CD4-positive, alpha-beta T cell treated with Interleukin-15 for 1 hour (primary cell): ENCODE data around the gene PTGFRN.
"Not testable (repeated sequence)": the region's sequence is repeated elsewhere in the genome, so short reads cannot be mapped to it uniquely, and the experiment has no call there.

Source experiments
- DNase-seq: peaks from one replicate; pipeline ENCODE4 v3.0.0-alpha.2; 2020

Gene PTGFRN

DNA sequence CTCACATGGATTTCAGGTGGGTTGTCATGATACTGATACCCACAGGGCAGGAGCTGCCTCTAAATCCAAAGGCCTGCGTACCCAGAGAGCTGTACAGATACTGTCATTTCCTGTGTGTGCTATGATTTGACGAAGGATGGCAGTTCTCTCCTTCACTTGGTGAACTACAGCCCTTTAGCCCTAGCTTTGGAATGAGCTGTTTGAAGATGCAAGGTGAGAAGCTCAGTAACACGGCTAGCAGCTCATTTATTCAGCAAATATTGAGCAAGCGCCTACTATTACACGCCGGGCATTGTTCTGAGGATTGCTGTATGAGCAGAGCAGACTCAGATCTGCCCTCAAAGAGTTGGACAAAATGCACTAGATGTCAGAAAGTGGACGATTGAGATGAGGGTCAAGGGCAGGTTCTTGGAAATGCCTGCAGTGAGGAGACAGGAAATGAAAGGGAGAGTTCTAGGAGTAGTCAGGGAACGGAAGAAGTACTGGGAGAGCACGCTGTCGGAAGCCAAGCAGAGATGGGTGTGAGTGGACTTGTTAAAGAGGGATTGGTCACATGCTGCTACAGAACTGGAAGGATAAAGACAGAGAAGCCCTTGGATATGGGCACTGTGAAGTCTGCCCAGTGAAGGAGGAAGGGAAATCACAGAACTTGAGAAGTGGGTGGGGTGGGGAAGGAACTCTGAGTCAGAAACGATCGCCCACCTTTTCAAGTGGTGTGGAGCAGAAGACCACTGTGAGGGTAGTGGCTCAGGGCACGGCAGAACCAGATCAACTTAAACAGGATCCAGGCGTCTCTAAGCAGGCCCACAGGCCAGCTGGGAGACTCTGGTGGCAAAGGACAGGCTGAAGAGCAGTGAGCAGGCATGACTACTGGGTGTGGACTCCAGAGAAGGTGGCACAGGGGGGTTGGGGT is 7.1 kb downstream of the PTGFRN start:
- DNase-seq = no peak

DNA sequence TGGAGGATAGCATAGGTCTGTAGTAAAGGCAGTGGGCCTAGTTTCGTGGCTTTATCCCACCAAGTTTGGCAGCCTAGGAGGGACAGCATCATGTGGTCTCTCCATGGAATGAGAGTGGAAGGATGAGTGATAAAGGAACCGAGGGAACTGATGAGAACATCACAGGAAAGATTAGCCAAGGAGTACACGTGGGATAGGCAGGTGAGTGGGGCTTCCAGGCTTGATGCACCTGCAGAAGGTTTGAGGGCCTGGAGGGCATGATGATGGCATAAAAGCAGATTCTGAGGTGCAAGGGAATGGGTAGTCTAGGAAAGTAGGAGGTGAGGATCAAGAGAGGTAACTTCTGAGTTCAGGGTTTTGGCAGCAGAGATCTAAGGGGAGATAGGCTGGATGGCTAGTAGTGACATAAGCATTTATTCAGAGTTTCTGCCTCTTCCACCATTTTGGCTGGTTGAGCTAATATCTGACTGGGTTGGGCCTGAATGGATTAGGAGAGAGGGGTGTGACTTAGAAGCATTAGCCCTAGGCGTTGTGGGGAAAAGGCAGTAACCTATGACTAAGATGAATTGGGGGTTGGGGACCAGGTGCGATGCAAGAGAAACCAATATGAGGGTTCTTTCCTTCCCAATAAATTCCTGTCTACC is 9.1 kb downstream of the PTGFRN start:
- no peak for DNase-seq

DNA sequence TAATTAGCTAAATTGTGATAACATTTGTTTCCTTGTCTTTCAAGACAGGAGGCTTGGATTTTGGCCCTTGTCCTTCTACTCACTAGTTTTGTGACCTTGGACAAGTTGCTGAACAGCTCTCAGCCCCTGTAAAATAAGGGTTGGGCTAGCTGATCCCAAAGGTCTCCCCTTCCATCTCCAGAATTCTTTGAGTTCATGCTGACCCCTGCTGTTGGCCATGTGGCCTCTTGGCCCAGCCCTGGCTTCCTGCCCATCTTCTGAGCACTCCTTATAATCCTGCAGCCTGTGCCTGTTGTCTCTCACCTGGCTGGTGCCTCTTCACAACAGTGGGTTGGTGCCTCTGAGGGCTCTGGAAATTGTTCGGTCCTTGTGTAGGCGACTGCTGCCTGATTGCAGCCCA is 10.1 kb downstream of the PTGFRN start:
- DNase-seq = no peak

DNA sequence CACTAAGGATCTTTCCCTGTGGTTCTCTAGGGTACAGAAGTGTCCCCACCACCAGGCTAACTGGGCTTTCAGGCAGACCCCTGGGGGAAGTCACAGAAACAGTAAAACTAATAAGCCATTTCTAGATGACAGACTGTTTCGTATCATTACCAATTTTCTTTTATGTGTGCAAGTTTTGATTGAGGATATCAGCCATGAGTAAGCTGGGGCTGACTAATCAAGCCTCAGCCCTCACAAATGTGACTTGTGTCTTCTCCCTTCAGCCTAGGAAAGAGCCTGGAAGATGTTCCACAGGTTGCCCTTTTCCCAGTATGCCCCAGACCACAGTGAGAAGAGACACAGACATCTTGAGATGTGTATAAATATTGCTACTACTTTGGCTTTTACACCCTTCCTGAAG is 10.5 kb downstream of the PTGFRN start:
- DNase-seq = no peak

DNA sequence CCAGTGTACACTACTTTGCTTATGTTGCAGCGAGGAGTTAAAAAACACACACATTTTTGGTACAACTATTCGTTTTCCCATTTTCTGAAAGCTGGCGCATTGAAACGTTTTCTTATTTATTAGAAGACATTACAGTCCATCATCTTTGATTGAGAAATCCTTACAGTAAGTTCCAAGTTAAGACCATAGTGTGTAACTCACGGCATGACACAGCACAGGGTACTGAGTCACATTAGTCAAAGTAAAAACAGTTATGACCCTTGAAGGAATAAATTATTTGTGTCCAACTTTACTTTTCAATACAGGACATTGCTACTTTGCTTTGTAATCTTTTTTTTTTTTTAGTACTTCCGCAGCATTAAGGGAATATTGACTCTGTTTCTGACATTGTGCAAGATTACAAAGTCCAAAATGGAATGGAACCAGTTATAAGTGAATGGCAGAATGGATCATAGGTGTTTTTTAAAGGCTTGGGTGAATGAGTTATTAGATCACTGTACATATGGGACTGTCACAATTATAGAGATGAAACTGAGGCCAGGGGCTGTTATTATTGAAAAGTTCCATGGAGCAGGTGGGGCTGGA is 11.7 kb downstream of the PTGFRN start:
- DNase-seq = no peak

DNA sequence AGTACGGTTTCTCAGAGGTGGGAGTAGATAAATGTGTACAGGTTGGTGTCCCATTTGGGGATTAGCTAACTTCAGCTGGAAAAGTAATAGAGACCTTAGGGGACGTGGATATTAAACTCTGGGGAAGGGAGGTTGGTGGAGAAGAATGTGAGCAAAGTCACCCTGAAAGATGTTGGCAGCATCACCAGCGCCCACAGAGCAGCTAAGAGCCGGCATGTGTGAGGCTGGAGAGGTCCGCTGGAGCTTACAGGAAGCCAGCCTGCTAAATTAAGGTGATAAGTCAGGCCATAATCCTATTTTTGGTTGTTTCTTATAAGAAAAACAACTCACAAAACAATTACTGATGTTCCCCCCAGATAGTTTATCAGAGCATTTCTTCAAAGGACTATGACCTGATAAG is 12.2 kb downstream of the PTGFRN start:
- no peak for DNase-seq

DNA sequence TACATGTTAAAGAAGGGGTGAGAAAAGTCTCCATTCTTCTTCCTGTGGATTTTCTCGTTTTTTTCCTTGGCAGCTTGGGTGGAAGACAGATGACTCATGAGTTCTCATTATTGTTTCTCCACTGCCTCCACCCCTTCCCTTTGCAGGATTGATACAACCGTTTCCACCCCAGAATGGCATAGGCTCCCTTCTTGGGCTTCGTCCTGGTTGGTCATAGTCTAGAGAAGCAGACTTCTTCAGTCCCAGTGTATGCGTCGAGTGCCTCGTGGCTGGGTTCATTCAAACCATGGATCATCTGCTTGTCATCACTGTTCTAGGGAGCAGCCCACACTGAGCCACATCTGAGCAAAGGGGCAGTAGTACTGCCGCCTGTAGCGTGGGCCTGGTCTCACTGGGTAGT is 13.7 kb downstream of the PTGFRN start:
- DNase-seq = no peak

DNA sequence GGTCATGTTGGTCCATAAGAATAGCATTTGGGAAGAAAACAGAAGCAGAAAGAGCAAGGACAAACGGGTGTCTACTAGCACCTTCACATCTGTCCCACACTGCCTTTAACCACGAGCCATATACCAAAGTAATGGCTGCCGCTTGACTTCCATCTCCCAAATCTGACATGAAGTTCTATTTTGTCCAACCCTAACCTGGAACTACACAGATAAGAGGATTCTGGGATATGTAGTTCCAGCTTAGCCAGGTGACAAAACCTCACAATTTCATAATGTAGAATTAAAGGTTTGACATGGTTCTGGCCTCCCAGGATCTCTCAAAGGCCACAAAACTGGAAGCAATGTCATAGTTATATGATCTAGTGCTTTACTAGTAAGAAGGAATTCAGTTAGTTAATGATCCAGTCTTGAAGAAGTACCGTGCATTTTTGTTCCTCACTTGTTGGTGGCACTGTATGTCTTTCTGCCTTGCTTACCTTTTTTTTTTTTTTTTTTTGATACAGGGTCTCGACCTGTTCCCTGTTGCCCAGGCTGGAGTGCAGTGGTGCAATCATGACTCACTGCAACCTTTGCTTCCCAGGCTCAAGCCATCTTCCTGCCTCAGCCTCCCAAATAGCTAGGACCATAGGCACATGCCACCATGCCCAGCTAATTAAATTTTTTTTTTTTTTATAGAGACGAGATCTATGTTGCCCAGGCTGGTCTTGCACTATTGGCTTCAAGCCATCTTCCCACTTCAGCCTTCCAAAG is 17.5 kb downstream of the PTGFRN start:
- DNase-seq = no peak

DNA sequence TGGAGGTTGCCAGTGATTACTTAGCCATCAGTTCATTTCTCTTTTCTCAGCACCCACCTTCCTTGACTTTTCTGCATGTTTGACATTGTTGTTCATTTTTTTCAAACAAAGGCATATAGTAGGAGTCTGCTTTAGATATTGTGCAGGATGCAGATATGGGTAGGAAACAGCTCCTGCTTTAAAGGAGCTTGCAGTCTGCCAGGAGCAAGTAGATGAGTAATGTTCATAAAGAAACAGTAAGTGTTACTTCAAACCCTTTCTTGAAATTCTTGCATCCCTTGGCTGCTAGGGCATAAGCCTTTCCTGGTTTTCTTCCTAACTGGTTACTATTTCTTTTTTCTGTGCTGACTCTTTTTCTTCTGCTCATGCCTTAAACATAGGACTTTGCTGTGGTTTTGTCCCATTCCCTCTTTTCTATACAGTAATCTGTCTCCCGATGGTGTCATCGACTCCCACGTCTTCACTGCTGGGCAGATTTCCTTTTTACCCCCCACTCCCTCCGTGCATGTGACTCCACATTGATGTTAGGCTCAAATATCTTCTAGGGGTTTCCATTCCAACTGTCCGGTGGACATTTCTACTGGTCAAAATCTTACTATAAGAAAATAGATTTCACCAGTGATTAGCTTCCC is 20.4 kb downstream of the PTGFRN start:
- no peak for DNase-seq

DNA sequence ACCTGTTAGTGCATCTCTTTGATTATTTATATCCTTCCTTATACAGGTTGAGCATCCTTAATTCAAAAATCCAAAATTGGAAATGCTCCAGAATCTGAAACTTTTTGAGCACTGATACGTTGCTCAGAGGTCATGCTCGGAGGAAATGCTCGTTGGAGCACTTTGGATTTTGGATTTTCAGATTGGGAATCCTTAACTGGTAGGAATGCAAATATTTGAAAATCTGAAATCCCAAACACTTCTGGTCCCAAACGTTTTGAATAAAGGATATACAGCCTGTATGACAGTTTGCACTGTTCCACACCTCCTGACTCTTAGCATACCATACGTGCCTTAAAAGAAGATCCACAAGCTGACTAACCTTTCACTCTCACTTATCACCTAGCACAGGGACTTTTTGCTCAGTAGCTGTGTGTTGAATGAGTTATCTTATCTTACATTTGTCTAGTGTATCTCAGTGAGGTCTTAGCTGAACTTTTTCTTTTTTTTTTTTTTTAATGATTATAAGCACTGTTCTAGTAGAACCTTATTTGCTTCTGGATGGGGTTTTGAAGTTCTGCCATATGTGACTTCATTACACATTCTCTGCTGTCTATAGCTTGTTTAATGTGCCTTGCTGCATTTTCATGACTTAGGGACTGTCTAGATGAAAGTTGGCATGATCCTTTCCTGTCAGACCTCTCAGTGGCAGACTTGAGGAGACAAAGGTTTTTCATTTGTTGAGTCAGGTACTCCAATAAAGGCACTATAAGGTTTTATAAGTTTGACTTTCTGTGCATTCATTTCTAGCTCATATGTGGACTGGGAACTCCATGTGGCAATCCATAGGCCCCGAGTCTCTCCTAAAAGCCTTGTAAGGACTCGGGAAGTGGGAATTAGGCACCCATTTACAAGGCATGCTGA is 21.6 kb downstream of the PTGFRN start:
- no peak for DNase-seq

DNA sequence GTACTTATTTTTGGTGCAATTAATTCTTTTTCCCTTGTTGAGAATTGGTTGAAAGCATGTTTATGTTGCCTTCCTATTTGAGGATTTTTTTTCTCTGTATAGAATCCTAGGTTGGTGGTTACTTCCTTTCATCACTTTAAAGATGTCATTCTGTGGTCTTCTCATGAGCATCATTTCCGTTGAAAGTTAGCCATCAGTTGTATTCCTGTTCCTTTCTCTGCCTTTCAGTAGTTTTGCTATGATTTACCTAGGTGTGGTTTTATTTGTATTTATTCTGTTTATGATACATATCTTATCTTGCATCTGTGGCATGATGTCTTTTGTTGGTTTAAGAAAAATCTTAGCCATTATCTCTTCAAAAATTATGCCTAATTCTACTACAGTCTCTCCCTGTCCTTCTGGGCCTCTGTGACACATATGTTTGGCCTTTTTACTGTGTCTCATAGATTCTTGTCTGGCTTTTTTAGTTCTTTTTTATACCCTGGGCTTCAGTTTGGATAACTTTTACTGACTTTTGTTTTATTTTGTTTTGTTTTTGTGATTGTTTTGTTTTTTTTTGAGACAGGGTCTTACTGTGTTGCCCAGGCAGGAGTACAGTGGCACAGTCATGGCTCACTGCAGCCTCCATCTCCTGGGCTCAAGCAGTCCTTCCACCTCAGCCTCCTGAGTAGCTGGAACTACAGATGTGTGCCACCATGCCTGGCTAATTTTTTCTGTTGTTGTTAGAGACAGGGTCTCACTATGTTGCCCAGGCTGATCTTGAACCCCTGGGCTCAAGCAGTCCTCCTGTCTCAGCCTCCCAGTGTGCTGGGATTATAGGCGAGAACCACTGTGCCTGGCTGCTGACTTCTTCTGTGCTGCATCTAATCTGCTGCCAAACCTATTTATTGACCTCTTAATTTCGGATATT is 24.1 kb downstream of the PTGFRN start:
- DNase-seq = no peak

DNA sequence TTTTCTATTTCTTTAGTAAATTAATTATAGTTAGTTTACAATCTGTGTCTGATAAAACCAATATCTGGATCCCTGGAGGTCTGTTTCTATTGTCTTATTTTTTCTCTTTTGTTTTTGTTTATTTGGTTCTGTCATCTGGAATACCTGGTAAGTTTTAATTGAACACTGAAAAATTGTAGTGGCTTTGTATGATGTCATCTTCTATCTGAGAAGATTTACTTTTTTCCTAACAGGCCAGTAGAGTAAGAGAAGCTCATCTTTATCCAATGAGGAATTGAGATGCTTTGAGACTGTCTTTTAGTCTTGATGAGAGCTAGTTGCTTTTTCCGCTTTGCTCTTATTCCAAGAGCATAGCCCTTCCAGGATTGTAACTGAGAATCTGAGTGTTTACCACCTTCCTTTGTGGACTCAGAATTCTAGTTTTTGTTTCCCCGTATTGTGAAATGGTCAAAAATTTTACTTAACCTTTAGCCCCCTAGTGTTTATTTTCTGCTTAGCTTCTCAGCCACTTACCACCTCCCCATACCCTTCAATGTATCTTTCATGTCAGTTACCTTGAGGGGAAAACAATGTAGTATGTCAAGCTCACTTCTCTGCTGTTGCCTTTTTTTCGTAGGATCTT is 25.0 kb downstream of the PTGFRN start:
- no peak for DNase-seq

DNA sequence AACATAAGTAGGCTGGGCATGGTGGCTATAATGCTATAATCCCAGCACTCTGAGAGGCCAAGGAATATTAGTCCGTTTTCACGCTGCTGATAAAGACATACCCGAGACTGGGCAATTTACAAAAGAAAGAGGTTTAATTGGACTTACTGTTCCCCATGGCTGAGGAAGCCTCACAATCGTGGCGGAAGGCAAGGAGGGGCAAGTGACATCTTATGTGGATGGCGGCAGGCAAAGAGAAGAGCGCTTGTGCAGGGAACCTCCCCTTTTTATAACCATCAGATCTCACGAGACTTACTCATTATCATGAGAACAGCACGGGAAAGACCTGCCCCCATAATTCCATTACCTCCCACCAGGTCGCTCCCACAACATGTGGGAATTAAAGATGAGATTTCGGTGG is 28.5 kb downstream of the PTGFRN start:
- no peak for DNase-seq

DNA sequence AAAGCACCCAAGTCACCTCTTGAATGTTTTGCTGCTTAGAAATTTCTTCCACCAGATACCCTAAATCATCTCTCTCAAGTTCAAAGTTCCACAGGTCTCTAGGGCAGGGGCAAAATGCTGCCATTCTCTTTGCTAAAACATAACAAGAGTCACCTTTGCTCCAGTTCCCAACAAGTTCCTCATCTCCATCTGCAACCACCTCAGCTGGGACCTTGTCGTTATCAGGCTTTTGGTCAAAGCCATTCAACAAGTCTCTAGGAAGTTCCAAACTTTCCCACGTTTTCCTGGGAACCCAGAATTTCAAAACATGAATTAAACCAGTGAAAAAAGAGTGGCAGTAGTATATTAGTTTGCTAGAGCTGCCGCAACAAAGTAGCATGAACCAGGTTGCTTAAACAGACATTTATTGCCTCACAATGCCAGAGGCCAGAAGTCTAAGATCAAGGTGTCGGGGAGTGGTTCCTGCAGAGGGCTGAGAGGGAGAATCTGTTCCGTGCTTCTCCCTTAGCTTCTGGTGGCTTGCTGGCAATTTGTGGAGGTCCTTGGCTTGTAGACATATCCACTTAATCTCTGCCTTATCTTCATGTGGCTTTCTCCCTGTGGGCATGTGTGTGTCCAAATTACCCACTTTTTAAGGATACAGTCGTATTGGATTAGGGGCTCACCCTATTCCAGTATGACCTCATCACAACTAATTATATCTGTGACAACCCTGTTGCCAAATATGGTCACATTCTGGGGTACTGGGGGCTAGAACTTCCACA is 30.2 kb downstream of the PTGFRN start:
- DNase-seq = not testable (repeated sequence)

DNA sequence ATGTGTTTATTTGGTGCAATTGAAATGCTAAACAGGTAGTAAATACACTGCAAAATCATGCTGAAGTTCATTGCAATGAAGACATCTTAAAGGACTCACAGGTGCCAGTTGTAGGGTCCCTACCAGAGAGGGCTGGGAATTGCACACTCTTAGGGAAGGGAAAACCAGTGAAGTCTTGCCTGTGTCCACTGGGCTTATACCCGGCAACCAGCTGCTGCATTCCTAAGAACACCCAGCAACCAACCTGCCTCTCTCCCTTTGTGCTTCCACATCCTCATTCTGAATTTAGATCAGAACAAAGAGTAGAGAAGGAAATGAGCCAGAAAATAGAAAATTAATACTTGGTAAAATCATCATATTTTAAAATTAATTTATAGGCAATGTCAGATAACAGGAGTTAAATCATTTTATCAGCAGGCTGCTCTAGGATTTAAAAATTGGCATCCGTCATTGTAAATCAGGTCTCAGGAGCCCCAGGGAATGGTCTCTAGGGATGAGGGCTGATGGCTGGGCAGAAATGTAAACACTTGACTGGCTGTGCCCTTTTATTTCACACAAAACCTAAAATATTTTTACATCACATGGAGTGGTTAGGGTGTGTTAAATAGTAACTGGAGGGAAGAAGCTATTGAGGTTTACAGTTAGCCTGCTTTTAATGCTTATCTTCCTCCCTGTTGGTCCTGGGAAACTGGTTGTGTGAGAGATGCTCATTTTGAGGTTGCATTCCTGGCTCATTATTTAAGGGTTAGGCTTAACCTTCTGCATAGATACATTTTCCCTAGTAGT is 31.3 kb downstream of the PTGFRN start:
- no peak for DNase-seq

DNA sequence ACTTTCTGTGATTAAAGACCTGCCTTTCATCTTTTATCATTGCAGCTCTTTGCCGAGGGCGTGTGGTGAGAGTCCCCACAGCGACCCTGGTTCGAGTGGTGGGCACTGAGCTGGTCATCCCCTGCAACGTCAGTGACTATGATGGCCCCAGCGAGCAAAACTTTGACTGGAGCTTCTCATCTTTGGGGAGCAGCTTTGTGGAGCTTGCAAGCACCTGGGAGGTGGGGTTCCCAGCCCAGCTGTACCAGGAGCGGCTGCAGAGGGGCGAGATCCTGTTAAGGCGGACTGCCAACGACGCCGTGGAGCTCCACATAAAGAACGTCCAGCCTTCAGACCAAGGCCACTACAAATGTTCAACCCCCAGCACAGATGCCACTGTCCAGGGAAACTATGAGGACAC is 32.0 kb downstream of the PTGFRN start:
- no peak for DNase-seq

DNA sequence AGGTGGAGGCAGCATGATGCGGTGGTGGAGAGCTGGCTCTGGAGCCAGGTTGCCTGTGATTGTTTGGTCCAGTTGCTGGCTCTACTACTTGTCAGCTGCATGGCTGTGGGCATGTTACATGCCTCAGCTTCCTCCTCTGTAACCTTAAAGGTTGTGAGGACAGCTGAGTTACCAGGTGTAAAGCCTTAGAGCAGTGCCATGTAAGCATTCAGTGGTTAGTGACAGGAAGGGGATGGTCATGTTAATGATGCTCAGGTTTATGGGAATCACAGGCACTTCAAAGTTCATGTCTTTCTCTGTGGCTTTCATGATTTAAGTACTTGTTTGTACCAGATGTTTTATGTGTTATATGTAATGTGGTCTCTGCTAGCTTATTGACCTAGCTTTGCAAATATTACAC is 32.6 kb downstream of the PTGFRN start:
- DNase-seq = no peak

DNA sequence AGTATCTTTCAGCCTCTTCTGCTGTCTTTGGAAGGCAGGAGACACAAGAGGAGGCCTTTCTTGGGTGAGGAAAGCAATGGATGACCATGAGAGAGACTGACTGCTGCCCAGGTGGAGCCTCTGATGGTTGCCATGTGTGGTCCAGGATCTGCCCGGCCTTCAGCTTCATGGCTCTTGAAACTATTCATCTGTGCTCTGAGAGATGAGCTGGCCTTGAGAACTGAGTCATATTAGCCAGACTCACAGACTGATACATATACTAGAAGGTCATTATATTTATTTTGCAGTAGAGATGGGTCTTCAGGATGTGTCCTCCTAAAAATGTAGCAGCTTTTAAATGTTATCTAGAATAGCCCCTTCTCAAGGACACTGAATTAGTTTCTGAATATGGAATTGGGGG is 33.7 kb downstream of the PTGFRN start:
- no peak for DNase-seq

DNA sequence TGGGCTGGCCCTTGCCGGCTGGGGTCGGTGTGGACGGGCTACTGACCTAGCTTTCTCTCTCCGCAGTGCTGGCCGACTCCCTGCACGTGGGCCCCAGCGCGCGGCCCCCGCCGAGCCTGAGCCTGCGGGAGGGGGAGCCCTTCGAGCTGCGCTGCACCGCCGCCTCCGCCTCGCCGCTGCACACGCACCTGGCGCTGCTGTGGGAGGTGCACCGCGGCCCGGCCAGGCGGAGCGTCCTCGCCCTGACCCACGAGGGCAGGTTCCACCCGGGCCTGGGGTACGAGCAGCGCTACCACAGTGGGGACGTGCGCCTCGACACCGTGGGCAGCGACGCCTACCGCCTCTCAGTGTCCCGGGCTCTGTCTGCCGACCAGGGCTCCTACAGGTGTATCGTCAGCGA is 34.9 kb downstream of the PTGFRN start:
- no peak for DNase-seq
